ENCODE data around the gene PSPC1.

PSPC1 gene

DNA sequence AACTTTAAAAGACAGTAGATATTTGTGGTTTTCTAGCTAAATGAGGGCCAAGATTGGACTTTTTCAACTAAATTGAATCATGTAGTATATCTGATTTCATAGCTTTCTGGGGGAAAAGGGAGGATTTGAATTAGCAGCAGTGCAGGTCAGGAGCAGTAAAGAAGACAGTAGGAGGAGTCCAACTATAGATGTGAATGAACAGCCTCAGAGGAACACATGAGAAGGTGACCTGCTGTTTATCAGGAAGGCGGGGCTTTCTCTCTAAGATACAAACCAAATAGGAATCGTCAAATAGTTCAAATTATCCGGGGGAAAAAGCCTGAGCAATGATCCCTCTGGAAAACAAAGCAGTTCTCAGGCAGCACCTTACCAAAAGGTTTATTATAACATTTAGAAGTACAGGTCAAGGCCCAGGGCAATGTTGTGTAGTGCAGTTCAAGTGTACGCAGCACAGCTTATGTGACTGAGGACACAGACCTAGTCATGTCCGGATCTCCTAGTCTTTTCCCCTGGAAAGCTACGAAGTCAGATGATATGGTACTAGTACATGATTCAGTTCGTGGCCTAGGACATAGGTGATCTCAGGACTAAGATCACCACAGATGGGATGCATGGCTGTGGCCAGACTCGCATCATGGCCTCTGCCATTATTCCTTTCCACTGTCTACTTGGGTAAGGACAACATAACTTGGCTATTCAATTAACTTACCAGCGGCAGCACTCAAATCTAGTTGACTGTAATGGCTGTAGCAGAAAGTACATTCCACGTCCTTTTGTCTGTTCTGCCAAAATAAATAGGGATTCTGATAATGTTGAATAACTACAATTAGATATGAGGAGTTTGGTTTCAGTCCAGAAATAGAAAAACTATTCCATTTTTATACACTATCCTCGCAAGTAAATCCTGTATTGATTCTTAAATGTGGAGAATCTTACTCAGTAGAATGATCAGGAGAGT is 109.0 kb downstream of the PSPC1 start:
- no peak for DNase-seq (ENCODE audit: low read depth, low spot score)

DNA sequence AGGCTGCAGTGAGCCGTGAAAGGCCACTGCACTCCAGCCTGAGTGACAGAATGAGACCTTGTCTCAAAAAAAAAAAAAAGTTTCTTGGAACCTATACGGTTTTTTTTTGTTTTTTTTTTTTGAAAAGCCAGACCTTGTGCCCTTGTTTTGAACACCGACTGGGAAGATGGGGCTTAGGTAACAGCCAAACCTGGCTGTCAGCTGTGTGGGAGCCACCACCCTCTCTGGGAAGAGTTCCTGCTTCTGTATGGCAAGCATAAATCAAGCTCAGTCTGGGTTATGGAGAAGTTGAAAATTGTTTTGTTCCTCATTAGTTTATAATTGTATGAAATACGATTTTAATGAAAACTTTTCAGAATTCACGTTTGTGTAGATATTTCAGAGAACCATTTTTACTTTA is 109.8 kb downstream of the PSPC1 start:
- no peak for DNase-seq (ENCODE audit: low read depth, low spot score)

GRCh38 chr13:19670147-19670546 is 112.6 kb downstream of the PSPC1 start:
- no peak for DNase-seq (ENCODE audit: low read depth, low spot score)

DNA sequence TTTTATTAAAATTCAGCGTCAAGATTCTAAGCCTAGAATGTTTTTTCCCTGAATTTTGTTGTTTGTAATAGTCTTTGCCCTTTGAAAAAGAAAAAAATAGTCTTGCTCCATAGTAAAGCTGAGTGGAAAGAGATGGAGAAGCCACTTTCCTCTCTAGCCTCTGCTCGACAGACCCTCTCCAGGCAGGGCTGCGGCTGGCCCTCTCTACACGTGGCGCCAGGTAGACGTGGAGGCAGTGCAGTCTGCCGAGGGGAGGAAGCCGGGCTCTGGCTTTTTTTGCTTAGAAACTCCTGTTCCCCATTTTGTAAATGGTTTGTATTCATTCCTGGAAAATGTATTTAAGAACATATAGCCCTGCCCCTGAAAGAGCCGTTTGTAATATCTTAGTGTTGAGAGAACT is 114.0 kb downstream of the PSPC1 start:
- no peak for DNase-seq (ENCODE audit: low read depth, low spot score)

GRCh38 chr13:19665427-19665859 is 117.3 kb downstream of the PSPC1 start:
- DNase-seq (ENCODE audit: low read depth, low spot score) = no peak

DNA sequence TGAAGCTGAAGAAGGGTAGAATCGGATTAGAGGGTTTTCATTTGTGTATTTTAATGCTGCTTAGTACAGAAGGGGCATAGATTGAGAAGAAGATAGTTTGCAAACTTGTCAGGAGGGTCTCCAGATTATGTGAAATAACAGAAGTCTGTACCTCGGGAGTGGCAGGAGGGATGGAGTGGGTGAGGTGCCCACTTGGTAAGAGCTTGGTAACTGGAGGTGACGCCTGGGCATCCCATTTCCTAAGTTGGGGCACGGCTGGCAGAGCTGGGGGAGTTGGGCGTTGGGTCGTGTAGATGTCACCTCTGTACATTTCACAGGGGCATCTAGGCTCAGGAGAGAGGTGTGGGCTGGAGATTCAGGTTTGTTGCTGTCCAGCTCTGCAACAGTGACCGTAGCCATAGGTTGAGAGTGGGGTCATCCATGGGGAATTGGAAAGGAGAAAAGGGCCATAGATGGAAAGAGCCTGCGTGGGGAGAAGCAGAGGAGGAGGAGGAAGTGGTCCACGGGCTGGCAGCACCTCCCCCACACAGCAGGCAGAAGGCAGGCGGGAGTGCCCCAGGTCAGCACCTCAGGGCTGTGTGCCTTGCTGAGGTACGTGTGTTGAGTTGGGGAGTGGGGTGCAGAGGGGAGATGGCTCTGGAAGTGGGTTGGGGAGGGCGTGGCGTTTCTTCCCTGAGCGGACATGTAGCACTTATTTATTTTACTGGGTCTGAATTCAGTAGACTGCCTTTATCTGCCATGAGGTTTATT is 118.1 kb downstream of the PSPC1 start:
- no peak for DNase-seq (ENCODE audit: low read depth, low spot score)

GRCh38 chr13:19663416-19663979 is 119.2 kb downstream of the PSPC1 start:
- DNase-seq (ENCODE audit: low read depth, low spot score) = no peak

- DNase-seq (ENCODE audit: low read depth, low spot score) = no peak
Measured at GRCh38 chr13:19661561-19661960, 121.2 kb downstream of the PSPC1 start.

GRCh38 chr13:19661126-19661525 is 121.6 kb downstream of the PSPC1 start:
- DNase-seq (ENCODE audit: low read depth, low spot score) = no peak

DNA sequence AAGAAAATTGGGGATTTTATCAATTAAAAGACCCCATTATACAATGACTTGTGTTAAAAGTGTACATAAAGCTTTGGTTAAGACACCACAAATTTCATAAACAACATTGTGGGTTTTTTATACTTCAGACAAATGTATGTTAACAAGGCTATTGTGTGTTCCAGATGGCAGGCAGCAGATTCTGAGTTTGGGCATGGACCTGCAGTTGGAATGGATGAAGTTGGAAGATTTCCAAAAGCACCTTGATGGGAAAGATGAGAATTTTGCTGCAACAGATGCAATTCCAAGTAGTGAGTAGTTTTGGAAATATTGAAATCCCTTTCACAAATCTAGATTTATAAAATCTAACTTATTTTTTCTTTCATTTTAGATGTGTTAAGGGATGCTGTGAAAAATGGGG is 123.9 kb downstream of the PSPC1 start:
- no peak for DNase-seq (ENCODE audit: low read depth, low spot score)

- DNase-seq (ENCODE audit: low read depth, low spot score) = no peak
Measured at GRCh38 chr13:19657872-19658591, 124.7 kb downstream of the PSPC1 start.
